NK-92 (cell line): ENCODE measurements around the gene REELD1.

Experiments
- DNase-seq: peaks from one replicate; lab custom pipeline; 2025; ENCODE audit not compliant: unreplicated experiment; lab: John Stamatoyannopoulos, UW

REELD1 gene

DNA sequence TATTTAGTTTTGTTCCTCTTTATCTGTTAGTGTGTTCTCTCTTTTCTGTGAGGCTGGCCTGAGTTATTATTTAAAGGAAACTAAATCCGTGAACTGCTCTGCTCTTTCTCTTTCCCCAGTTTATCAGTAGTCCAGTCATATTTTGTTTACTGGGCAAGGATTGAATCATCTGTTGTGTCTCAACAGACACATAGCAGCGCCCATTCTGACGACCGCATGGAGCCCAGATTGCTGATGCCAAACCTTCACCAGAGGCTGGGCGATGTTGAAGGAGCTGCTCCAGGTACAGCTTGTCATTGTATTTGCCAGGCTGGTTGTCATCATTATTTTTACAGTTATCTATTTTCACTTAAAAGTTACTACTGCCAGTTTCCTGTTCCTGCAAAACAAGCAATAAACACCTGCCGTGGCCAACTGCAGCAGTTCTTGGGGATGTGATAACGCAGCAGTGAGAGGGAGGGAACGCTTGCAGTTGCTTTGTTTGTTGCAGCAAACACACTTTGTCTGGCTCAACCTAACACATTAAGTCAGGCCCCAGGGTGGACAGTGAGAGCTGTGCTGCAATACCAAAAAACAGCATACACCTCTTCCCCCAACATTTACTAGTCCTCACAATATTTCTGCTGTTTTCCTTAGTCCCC is 10.1 kb downstream of the REELD1 start:
- no peak for DNase-seq

- no peak for DNase-seq
Observed at GRCh38 chr4:146229406-146229805, 15.1 kb downstream of the REELD1 start.

DNA sequence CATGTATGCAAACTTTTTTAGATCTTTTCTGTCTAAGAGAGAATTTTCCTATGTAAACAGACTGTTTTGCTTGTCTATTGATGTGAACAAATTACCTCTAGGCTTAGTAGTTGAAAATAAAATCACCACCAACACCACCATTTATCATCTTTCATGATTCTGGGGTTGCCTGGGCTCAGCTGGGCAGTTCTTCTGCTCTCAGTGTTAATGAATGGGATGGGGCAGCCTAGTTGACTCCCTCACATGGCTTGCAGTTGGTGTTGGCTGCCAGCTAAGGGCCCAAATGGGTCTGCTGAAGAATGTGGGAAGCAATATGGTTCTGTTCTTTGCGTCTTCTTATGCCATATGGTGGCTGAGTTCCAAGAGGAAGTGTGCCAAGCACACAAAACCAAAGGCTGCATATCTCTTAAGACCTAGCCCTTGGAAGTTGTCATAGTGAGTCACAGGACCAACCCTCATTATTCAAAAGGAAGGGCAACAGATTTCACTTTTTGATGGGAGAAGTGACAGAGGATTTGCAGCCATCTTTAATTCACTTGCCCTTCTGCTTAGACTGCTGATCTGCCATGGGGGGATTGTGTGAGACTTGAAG is 17.9 kb downstream of the REELD1 start:
- no peak for DNase-seq

DNA sequence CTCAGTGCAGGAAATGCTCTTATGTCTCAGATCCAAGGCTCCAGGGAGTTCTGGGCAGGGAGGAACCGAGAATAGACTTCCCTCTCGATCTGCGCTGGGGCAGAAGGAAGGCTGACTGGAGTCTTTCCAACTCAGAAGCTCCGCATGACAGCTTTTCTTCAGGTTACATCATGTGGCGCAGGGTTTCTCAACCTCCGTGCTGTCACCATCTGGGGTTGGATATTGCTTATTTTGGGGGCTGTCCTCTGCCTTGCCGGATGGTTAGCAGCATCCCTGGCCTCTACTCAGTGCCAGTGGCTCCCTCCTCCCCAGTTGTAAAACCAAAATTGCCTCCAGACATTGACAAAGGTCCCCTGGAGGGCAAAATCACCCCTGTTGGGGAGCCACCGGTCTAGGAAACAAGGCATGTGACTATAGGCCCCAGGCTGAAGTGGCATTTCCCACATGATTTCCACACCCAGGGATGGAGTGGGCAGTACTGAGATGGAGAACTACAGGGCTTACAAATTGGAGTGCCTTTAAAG is 21.4 kb downstream of the REELD1 start:
- no peak for DNase-seq

- no peak for DNase-seq
Observed at GRCh38 chr4:146236216-146236615, 21.9 kb downstream of the REELD1 start.

- DNase-seq, result no peak
Observed at GRCh38 chr4:146237092-146237491, 22.8 kb downstream of the REELD1 start.

DNA sequence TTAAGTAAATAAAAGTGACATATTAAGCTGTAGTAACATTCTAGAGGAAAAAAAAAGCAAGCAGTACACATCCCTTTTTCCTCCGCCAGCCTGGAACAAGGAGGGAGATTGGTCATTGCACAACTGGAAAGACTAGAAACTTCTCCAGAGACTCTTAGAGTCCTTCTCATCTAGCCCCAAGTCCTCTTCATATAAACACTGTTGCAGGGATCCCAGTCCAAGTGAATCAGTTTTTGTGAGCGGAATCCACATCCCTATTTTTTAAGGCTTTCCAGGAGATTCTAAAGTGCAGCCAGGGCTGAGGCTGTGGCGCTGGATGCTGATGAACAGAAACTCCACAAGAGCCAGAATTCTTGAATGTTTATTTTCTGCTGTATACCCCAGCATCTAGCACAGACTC is 23.8 kb downstream of the REELD1 start:
- DNase-seq, result no peak

DNA sequence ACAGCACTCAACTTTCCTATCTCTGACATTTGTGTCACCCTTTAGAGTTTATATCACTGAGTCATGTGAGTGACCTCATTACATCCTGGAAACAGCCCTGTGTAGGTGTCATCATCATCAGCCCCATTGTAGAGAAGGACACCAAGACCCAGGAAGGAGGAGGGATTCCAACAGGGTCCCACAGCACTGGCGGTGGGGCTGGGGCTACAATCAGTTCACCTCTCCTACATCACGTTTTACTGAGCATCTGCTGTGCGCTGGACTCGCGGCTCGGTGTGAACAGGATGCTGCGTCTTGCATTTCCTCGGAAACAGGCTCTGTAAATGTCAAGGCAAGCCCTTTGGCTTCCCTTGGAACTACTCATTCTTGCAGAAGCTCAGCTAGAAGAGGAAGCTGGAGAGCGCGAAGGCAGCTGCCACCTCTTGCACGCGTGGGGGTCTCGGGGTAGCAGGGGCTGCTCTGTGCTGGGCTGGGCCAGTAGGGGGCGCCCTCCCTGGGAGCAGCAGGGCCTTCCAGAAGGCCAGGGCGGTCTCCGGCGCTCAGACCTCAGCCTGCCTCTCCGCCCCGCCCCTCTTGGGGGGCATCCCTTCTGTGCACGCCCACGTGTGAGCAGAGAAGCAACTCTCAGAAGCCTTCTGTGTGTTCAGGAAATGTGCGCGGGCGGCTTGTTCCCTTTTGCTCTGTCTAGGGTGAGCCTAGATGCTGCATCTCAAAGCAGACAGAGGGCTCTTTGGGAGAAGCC is 29.0 kb downstream of the REELD1 start:
- no peak for DNase-seq

GRCh38 chr4:146243883-146244277 is 29.5 kb downstream of the REELD1 start:
- no peak for DNase-seq

DNA sequence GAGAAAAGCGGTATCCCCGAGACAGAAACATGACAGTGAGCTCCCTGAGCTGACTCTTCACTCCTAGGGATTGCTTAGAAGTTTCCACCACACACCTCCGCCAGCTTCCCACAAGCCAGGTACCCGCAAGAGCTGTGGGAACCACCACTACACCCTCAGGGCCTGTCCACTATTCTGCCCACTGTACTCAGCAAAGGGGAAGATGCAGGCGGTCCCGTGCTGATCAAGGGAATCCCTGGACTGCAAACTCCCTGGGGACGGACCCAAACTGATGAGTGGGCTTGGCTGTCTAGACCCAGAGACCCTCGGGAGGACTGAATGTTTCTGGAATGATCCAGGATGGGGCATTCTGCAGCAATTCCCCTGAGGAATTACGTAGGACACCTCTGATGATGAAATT is 30.2 kb downstream of the REELD1 start:
- no peak for DNase-seq

- no peak for DNase-seq
Observed at GRCh38 chr4:146245246-146245645, 30.9 kb downstream of the REELD1 start.

- no peak for DNase-seq
Observed at GRCh38 chr4:146245850-146246249, 31.5 kb downstream of the REELD1 start.

GRCh38 chr4:146246381-146246780 is 32.0 kb downstream of the REELD1 start:
- no peak for DNase-seq

DNA sequence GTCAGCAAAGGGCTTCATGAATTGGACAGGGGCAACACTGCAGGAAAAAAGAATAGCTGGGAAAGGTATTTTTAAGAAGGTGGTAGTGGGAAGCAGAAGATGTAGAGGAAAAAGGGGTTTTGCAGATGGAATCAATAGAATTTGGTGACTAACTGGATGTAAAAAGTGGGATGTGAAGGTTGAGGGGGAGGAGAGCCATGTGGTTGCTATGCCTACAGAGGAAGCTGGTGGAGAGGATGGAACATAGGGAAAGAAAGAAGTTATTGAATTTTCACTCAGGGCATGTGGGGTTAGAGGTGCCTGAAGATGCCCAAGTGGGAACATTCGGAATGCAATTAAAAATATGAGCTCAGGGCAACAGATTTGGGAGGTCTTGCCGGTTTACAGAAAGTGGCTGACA is 33.0 kb downstream of the REELD1 start:
- DNase-seq, result no peak

GRCh38 chr4:146252969-146253611 is 38.8 kb downstream of the REELD1 start:
- no peak for DNase-seq

DNA sequence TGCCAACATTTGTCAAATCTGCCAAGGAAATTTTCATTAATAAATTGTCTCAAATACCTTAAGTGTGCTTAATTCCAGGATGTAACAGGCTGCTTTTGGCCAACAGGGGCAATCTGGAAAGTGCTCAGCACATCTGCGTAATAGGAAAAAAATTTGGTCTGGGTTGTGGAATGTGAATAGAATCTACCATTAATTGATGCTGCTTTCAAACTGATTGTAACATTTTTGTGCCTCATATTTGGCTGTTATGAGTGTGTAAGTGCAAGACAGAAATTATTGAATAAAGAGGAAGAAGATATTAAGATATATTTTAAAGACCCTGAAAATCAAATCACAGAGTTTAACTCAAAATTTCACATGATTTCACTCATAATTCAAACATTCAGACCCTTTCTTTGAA is 41.1 kb downstream of the REELD1 start:
- no peak for DNase-seq

DNA sequence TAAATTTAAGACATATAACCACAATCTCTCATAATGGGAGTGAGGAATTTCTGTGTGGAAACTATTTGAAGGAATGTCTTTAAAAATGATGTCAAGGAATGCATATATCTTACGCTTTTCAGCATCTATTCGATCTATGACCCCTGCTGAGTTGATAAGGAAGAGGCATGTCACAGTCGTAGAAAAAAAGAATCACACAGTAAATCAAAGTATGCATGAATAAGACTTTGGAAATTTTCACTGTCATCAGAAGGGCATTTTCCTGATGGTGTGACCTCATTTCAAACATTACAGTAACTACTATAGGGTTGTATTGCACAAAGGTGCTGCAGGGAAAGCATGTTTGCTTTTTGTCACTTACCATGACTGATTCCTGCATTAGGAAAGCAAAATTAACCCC is 41.5 kb downstream of the REELD1 start:
- DNase-seq, result no peak

- no peak for DNase-seq
Observed at GRCh38 chr4:146256328-146256727, 42.0 kb downstream of the REELD1 start.

GRCh38 chr4:146257511-146257910 is 43.2 kb downstream of the REELD1 start:
- DNase-seq, result no peak

GRCh38 chr4:146260521-146260920 is 46.2 kb downstream of the REELD1 start:
- DNase-seq, result no peak

- DNase-seq, result no peak
Observed at GRCh38 chr4:146261041-146261440, 46.7 kb downstream of the REELD1 start.

DNA sequence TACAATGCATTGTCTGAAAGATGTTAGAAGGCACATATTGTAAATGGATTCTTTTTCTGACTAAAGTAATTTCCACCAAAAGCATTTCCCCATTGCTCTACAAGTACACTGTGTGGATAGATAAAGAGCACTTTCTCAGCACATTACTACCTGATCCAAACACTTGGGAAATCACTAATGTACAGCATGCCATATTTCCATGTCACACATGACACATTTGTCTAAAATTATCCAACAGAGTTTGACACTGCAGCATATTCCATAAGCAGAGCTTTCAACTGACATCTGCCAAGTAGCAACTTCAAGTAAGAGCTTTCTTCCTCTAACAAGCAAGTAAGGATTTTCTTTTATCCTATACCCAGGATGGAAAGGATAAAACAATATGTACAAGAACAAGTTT is 49.5 kb downstream of the REELD1 start:
- no peak for DNase-seq
